GM12801 (cell line): ENCODE data around the gene TOR2A.

Experiments
- TF ChIP-seq, protein P1 (sequence below): IDR thresholded peaks from one replicate; pipeline ENCODE4 v1.5.1; 2011; ENCODE audit warnings: control low read depth; ENCODE audit not compliant: insufficient read length; ENCODE audit errors: extremely low read depth

Gene TOR2A

DNA sequence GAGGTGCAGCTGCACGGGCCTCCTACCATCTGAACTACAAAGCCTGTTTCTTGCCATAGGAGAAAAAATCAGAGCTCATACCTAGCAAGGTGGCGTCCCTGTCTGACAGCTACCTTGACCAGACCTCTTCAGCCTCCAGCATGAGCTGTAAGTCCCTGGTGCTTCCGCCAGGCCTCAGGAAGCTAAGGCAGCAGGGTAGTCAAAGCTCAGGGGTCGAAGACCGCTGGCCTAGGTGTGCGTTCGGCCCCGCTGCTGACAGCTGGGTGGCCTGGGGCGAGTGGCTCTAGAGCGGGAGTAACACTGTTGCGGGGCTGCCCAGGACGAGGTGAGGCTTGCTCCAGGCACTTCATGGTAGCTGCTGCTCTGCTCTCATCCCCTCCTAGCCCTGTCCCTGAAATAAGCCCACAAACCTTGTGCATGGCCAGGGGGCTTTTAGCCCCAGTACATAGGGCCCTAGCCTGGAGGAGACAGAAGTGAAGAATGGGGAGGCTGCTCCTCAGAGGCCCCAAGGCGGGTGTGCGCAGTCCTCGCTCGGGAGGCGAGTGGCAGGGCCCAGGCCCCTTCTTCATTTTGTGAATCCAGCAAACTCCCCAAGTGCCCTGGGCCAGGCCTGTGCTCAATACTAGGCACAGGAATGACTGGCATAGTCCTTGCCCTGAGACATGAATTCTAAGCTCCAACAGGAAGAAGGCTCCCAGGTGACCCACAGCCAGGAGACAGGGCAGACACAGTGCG, 5.4 kb downstream of the TOR2A start:
- TF ChIP-seq, protein P1, sequence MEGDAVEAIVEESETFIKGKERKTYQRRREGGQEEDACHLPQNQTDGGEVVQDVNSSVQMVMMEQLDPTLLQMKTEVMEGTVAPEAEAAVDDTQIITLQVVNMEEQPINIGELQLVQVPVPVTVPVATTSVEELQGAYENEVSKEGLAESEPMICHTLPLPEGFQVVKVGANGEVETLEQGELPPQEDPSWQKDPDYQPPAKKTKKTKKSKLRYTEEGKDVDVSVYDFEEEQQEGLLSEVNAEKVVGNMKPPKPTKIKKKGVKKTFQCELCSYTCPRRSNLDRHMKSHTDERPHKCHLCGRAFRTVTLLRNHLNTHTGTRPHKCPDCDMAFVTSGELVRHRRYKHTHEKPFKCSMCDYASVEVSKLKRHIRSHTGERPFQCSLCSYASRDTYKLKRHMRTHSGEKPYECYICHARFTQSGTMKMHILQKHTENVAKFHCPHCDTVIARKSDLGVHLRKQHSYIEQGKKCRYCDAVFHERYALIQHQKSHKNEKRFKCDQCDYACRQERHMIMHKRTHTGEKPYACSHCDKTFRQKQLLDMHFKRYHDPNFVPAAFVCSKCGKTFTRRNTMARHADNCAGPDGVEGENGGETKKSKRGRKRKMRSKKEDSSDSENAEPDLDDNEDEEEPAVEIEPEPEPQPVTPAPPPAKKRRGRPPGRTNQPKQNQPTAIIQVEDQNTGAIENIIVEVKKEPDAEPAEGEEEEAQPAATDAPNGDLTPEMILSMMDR: no peak

DNA sequence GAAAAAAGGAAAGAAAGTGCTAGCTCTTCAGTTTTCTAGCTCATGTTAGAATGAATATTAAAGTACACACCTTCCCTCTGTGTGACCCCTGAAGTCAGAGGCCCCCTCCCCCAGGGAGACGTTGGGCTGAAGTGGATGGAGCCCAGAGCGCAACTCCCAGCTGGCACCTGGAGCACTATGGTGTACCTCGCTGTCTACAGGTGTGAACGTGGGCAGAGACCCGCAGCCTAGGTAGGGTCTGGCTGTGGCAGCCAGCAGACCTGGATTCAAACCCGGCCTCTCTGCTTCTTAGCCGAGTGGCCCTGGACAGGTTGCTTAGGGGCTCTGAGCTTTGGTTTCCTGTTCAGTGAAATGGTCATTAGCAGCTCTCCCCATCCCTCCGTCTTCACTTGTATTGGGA, 6.3 kb downstream of the TOR2A start:
- TF ChIP-seq, protein P1: no peak

DNA sequence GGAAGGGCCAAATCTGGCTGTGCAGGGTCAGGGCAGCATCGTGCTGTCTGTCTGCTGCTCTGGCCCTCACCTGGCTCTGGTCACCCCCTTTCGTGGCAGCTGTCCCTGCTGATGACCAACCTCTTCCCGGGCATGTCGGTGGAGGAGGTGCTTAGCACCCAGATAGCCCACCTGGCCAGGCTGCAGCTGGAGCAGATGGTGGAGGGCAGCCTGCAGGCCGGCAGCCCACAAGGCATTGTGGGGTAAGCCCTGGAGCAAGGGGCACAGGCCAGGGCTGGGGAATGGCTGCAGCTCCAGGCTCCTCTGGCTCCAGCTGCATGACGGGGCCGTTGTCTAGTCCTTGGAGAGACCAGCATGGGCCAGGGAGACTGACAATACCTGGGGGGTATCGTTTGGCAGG, 8.2 kb downstream of the TOR2A start:
- TF ChIP-seq, protein P1: no peak

DNA sequence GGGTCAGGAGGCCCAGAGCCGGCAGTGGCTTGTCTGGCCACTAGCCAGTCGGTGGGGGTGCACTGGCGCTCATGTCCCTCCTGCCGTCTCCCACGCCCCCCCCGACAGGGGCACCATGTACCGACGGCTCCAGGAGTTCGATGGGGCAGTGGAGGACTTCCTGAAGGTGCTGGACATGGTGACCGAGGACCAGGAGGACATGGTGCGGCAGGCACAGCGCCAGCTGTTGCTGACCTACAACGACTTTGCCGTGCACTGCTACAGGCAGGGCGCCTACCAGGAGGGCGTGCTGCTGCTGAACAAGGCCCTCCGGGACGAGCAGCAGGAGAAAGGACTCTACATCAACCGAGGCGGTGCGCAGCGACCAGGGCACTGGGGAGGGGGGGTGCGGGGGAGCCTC, 11.1 kb downstream of the TOR2A start:
- TF ChIP-seq, protein P1: no peak

DNA sequence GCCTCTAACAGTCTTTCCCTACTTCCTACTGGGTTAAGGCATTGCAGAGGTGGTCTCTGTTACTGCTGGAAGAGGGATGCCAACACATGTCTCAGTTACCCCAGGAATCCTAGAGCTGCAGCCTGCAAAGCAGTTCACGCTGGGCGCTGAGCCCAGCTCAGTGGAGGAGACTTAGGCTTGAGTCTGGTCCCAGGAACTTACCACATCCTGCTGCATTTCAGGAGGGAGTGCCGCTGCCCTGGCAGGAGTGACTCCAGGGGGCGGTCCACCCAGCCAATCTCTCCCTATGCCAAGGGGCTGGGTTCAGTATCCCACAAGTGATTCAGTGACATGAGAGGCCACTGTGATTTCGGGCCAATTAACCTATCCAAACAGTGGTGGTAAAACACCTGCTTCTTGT, 11.7 kb downstream of the TOR2A start:
- TF ChIP-seq, protein P1: no peak

DNA sequence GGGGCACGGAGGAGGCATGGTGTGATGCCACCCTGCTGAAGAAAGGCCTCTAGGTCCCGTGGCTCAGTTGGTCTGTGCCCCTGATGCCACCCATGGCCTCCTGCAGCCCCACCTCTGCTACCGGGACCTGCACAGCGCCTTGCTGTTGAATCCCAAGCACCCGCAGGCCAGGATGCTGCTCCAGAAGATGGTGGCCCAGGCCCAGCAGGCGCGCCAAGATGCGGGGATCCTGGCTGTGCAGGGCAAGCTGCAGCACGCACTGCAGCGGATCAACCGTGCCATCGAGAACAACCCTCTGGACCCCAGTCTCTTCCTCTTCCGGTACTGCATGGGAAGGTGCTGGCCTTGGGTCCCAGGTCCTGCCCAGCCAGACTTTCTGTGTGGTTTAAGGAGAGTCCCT, 12.1 kb downstream of the TOR2A start:
- TF ChIP-seq, protein P1: no peak

DNA sequence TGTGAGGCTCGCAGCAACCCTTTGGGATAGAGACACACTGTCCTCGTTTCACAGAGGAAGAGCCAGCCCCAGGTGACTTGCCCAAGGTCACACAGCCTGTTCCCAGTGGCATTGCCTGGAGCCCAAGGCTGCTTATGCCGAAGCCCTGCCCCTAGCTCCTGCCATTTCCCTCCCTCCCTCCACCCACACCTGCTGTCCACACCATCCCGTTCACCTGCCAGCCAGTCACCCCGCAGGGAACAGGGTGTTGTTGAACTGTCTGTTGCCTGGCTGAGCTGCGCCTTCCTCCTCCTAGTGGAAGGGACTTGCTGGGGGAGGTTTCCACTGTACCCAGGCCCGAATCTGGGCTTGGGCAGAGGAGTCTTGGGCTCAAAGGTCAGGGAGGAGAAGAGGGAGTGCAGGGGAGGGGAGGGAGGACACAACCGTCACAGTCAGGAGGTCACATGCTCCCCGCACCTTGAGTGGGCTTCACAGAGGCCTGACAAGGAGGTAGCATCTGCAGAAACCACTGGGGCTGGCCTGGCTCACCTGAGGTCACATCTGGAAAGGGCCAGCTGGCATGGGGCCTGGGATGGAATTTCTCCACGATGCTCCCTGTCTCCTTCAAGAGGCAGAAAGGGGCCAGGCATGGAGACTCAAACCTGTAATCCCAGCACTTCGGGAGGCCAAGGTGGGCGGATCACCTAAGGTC, 12.9 kb downstream of the TOR2A start:
- TF ChIP-seq, protein P1: no peak
